ENCODE results near the gene PDK4.
"Not testable (repeated sequence)": the region's sequence is repeated elsewhere in the genome, so short reads cannot be mapped to it uniquely, and the experiment has no call there.

PDK4 gene

DNA sequence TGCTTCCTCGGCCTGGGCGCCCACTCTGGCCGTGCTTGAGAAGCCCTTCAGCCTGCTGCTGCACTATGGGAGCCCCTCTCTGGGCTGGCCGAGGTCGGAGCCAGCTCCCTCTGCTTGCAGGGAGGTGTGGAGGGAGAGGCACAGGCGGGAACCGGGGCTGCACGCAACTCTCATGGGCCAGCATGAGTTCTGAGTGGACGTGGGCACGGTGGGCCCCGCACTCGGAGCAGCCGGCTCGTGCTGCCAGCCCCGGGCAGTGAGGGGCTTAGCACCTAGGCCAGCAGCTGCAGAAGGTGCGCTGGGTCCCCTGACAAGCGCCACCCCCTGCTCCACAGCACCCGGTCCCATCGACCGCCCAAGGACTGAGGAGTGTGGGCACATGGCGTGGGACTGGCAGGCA is 9.0 kb upstream of the PDK4 start:
- no peak for DNase-seq (ENCODE audit: low read depth in 2 of 2, low spot score in 1 of 2)

DNA sequence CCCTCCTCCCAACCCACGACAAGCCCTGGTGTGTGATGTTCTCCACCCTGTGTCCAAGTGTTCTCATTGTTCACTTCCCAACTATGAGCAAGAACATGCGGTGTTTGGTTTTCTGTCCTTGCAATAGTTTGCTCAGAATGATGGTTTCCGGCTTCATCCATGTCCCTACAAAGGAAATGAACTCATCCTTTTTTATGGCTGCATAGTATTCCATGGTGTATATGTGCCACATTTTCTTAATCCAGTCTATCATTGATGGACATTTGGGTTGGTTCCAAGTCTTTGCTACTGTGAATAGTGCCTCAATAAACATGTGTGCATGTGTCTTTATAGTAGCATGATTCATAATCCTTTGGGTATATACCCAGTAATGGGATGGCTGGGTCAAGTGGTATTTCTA is 8.5 kb upstream of the PDK4 start:
- DNase-seq (ENCODE audit: low read depth in 2 of 2, low spot score in 1 of 2) = not testable (repeated sequence)

GRCh38 chr7:95604397-95604796 is 8.1 kb upstream of the PDK4 start:
- not testable (repeated sequence) for DNase-seq (ENCODE audit: low read depth in 2 of 2, low spot score in 1 of 2)

- no peak for DNase-seq (ENCODE audit: low read depth in 2 of 2, low spot score in 1 of 2)
Observed at GRCh38 chr7:95602421-95602820, 6.1 kb upstream of the PDK4 start.

DNA sequence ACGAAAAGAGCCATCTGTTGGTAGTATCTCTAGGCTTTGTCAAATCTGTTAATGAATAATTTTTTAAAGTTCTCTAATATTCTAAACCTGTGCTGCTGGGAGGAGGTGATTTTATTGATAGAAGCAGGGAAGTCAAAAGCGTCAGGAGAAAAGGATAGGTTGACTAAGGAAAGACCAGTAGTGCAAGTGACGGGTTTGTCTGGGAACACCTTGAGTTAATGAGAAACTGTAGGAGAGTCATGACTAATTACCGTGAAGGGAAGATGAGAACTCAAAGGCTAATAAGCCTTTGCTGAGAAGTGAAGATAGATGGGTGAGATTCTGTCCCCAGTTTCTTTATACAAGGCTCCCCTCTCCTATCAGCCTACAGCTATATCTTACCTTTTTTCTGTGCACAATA is 5.0 kb upstream of the PDK4 start:
- no peak for DNase-seq (ENCODE audit: low read depth in 2 of 2, low spot score in 1 of 2)

GRCh38 chr7:95599069-95599468 is 2.8 kb upstream of the PDK4 start:
- no peak for DNase-seq (ENCODE audit: low read depth in 2 of 2, low spot score in 1 of 2)

- no peak for DNase-seq (ENCODE audit: low read depth in 2 of 2, low spot score in 1 of 2)
Observed at GRCh38 chr7:95598511-95598910, 2.2 kb upstream of the PDK4 start.

GRCh38 chr7:95595746-95596197 is 544 bp downstream of the PDK4 start:
- no peak for DNase-seq (ENCODE audit: low read depth in 2 of 2, low spot score in 1 of 2)

DNA sequence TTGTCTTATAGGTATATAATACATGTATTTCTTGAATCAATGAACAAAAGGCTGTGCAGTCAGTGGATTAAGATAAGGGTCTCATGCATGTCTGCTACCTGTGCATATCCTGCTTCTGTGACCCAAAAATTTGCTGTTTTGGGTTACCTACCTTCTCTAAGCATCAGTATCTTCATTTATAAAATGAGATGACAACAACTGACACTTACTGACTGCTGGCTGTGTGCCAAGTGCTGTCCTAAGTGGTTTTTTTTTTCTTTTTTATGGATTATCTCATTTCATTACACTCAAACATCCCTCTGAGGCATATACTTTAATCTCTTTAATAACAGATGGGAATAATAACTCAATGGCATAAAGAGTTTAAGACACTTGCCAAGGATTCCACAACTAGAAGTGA is 2.1 kb downstream of the PDK4 start:
- no peak for DNase-seq (ENCODE audit: low read depth in 2 of 2, low spot score in 1 of 2)

DNA sequence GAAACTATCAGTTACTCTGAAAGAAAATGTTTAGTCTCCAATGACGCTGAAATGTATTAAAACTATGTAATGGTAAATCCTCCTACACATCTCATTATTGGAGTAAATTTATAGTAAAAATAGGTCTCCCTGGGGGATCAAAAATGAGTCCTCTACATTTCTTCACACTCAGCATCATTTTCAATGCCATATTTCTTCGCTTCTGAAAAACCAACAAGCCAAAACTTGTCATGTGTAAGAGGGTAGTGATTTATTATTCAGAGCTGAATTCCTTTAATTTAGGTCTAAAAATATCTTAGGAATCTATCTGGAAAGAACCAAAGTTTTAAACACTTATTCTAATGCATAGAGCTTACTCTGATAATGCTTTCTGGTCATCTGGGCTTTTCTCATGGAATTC is 3.0 kb downstream of the PDK4 start:
- no peak for DNase-seq (ENCODE audit: low read depth in 2 of 2, low spot score in 1 of 2)

- DNase-seq (ENCODE audit: low read depth in 2 of 2, low spot score in 1 of 2) = no peak
Observed at GRCh38 chr7:95592570-95592969, 3.7 kb downstream of the PDK4 start.

- DNase-seq (ENCODE audit: low read depth in 2 of 2, low spot score in 1 of 2) = no peak
Observed at GRCh38 chr7:95590387-95591248, 5.7 kb downstream of the PDK4 start.

GRCh38 chr7:95589766-95590165 is 6.5 kb downstream of the PDK4 start:
- DNase-seq (ENCODE audit: low read depth in 2 of 2, low spot score in 1 of 2) = no peak

- no peak for DNase-seq (ENCODE audit: low read depth in 2 of 2, low spot score in 1 of 2)
Observed at GRCh38 chr7:95589031-95589430, 7.3 kb downstream of the PDK4 start.

- no peak for DNase-seq (ENCODE audit: low read depth in 2 of 2, low spot score in 1 of 2)
Observed at GRCh38 chr7:95586951-95587301, 9.4 kb downstream of the PDK4 start.

- no peak for DNase-seq (ENCODE audit: low read depth in 2 of 2, low spot score in 1 of 2)
Observed at GRCh38 chr7:95585426-95585789, 10.9 kb downstream of the PDK4 start.

DNA sequence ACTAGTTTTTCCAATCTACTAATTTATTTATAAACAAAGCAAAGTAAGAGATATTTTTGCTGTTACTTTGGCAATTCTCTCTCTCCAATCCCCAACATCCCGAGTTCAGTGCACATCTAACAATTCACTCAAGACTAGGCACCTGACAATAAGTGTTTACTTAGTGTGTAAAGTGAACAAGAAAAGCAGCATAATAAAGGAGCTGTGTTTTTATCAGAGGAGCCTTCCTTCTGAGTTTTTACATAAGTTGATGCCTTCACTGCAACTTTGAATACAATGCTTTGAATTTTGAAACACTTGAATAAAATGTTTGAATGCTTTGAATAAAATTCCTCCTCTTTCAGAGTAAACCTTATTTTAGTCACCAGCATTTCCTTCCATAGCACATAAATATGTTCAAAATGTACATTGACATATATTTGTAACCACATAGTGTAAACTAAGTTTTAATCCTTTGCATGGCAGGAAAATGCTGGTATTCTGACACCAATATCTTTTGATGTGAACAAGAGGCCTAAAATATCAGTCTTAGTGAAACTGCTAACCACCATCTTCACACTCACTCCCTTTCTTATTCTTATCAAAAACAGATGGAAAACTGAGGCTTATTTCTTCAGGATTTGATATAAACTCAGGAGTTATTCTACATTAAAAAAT is 11.4 kb downstream of the PDK4 start:
- DNase-seq (ENCODE audit: low read depth in 2 of 2, low spot score in 1 of 2) = no peak

GRCh38 chr7:95583834-95584621 is 12.3 kb downstream of the PDK4 start:
- DNase-seq (ENCODE audit: low read depth in 2 of 2, low spot score in 1 of 2) = no peak

GRCh38 chr7:95582578-95583293 is 13.6 kb downstream of the PDK4 start:
- no peak for DNase-seq (ENCODE audit: low read depth in 2 of 2, low spot score in 1 of 2)

- no peak for DNase-seq (ENCODE audit: low read depth in 2 of 2, low spot score in 1 of 2)
Observed at GRCh38 chr7:95581467-95581866, 14.8 kb downstream of the PDK4 start.

- DNase-seq (ENCODE audit: low read depth in 2 of 2, low spot score in 1 of 2) = no peak
Observed at GRCh38 chr7:95579318-95579717, 17.0 kb downstream of the PDK4 start.

Data from stimulated activated CD8-positive, alpha-beta memory T cell treated with anti-CD3 and anti-CD28 coated beads, Interleukin-4, amount 100 ng/mL, for 4 hours (primary cell).